OCI-LY7 (cell line): ENCODE results near the gene NDUFB1. TPM values are rescaled to one million over a fixed set of nuclear protein-coding genes. Genes with fewer than 3 reads are reported as not detected.

Experiments used
- BruUV-seq: library from RNA; stranded (reverse); fragments of 400-500 nt; replicated peaks from 2 replicates; lab custom pipeline; 2021; lab: Mats Ljungman, UMichigan
- CTCF ChIA-PET: fragments of 300-600 bp; sonication (Branson Sonifier 250); formaldehyde crosslinking; loops from one replicate; lab custom pipeline; 2022; ENCODE audit warnings: antibody characterized with exemption; ENCODE audit not compliant: unreplicated experiment; lab: Charles Lee
- POLR2A ChIA-PET: fragments of 300-600 bp; sonication (Branson Sonifier 250); formaldehyde crosslinking; loops from one replicate; lab custom pipeline; 2022; ENCODE audit warnings: antibody characterized with exemption; lab: Charles Lee
- DNase-seq: peaks from one replicate; pipeline ENCODE4 v3.0.0-alpha.2; 2015; ENCODE audit warnings: low spot score
- H2AFZ ChIP-seq: fragments of 200-600 bp; sonication (generic), shearing (Covaris generic); 2 replicates; pipeline ENCODE4 v1.6.1; 2014; ENCODE audit warnings: mild to moderate bottlenecking, antibody characterized with exemption, low read length, moderate library complexity
- H3K27ac ChIP-seq: fragments of 200-600 bp; sonication (generic); 2 replicates; pipeline ENCODE4 v1.5.1; 2014; ENCODE audit warnings: mixed run types, low read depth, mild to moderate bottlenecking, moderate library complexity, low read length, inconsistent platforms; ENCODE audit not compliant: poor library complexity, severe bottlenecking
- H3K36me3 ChIP-seq: fragments of 200-600 bp; sonication (generic); 2 replicates; pipeline ENCODE4 v1.6.1; 2014; ENCODE audit warnings: mild to moderate bottlenecking, antibody characterized with exemption, low read length, moderate library complexity, mixed read lengths; ENCODE audit not compliant: insufficient read depth
- H3K4me1 ChIP-seq: fragments of 200-600 bp; sonication (generic); 2 replicates; pipeline ENCODE4 v1.5.1; 2014; ENCODE audit warnings: mild to moderate bottlenecking, low read length; ENCODE audit not compliant: insufficient read depth, poor library complexity, severe bottlenecking
- H3K4me2 ChIP-seq: fragments of 200-600 bp; sonication (generic); 2 replicates; pipeline ENCODE4 v1.6.1; 2014; ENCODE audit warnings: mild to moderate bottlenecking, low read length
- H3K4me3 ChIP-seq: fragments of 200-600 bp; sonication (generic); 2 replicates; pipeline ENCODE4 v1.5.1; 2014; ENCODE audit warnings: mild to moderate bottlenecking, low read depth, low read length; ENCODE audit not compliant: poor library complexity, severe bottlenecking
- H3K79me2 ChIP-seq: fragments of 200-600 bp; sonication (generic); 2 replicates; pipeline ENCODE4 v1.6.1; 2016; ENCODE audit warnings: low read depth, mild to moderate bottlenecking, low read length, moderate library complexity, mixed read lengths; ENCODE audit not compliant: insufficient read depth
- H3K9me2 ChIP-seq: fragments of 200-600 bp; sonication (generic); 2 replicates; pipeline ENCODE4 v1.6.1; 2016; ENCODE audit warnings: mild to moderate bottlenecking, low read length, mixed read lengths; ENCODE audit not compliant: insufficient read depth
- H3K9me3 ChIP-seq: fragments of 200-600 bp; sonication (generic); 2 replicates; pipeline ENCODE4 v1.6.1; 2014; ENCODE audit warnings: mild to moderate bottlenecking, mixed run types, low read length, mixed read lengths
- H4K20me1 ChIP-seq: fragments of 200-600 bp; sonication (generic); 2 replicates; pipeline ENCODE4 v1.6.1; 2014; ENCODE audit warnings: mild to moderate bottlenecking, antibody characterized with exemption, low read length, moderate library complexity, mixed read lengths; ENCODE audit not compliant: insufficient read depth
- CTCF ChIP-seq: fragments of 200-600 bp; sonication (generic); conservative IDR thresholded peaks from 2 replicates; pipeline ENCODE4 v1.5.1; 2014; ENCODE audit warnings: mild to moderate bottlenecking, antibody characterized with exemption, low read length, moderate library complexity, mixed read lengths
- EZH2phosphoT487 ChIP-seq: fragments of 200-600 bp; sonication (generic); IDR thresholded peaks from 2 replicates; pipeline ENCODE4 v1.6.1; 2018; ENCODE audit warnings: low read depth, borderline replicate concordance, mild to moderate bottlenecking, mixed run types, antibody characterized with exemption, low read length, moderate library complexity, mixed read lengths
- intact Hi-C: fragments of 100-400 bp; cut with micrococcal nuclease; formaldehyde crosslinking; loops from one replicate; pipeline ENCODE4 v1.10.0; 2022; ENCODE audit not compliant: unreplicated experiment
- total RNA-seq, 2 experiments: library from RNA; depleted of rRNA in 1 of 2; stranded (reverse); fragments of >200 nt in 1 of 2; shearing (Covaris generic) in 1 of 2; gene quantifications; 2 replicates each; pipeline ENCODE4 v1.2.3, GENCODE V29; 2014 to 2022

The NDUFB1 gene
- total RNA-seq, 2 experiments from 2014 or later: 129 to 230 TPM

- intact Hi-C loops: loop anchor here (1.0 to 2.0 kb wide), 2 partner anchors 15 to 65 kb away; partner anchors contain the start of genes CPSF2, NDUFB1 and TRIP11
- Histone ChIP-seq H2AFZ (peak overlapping the region; percentile 74; the same call in 1 of the 2 replicates), H3K9me3 (no peaks in the 10 kb centered on the region), H3K9me2 (no peaks in the 10 kb centered on the region), H3K4me3 (peak overlapping the region; percentile 75), H3K4me2 (peak overlapping the region; percentile 82), H3K79me2 (peaks cover 45% of the 10 kb centered on the region), H4K20me1 (no peaks in the 10 kb centered on the region), H3K36me3 (no peaks in the 10 kb centered on the region), H3K4me1 (peaks cover 36% of the 10 kb centered on the region), H3K27ac (peak overlapping the region; percentile 40)
- TF ChIP-seq EZH2phosphoT487 (no peak), CTCF (no peak)
- POLR2A ChIA-PET: interaction anchor here (1.0 to 3.1 kb wide), 4 partner anchors 14 to 88 kb away, joined by 4 to 22 read pairs (median 12); partner anchors contain the start of genes CPSF2, NDUFB1 and TRIP11
- peak; percentile 43 for DNase-seq
- BruUV-seq: no TSS peak
- CTCF ChIA-PET: interaction anchor here (1.0 to 1.4 kb wide), 2 partner anchors 11 to 16 kb away, joined by 3 to 7 read pairs; partner anchors contain the start of genes CPSF2 and NDUFB1
These were observed 15.7 kb downstream of the NDUFB1 start for GRCh38 chr14:92105893-92106142.

- Histone ChIP-seq H3K9me3 (no peaks in the 10 kb centered on the region), H4K20me1 (no peaks in the 10 kb centered on the region), H3K9me2 (no peaks in the 10 kb centered on the region), H3K79me2 (peaks cover 50% of the 10 kb centered on the region), H2AFZ (peak overlapping the region; percentile 74; the same call in 1 of the 2 replicates), H3K4me2 (peak overlapping the region; percentile 82), H3K4me3 (peak overlapping the region; percentile 75), H3K4me1 (peaks cover 36% of the 10 kb centered on the region), H3K36me3 (no peaks in the 10 kb centered on the region), H3K27ac (peak overlapping the region; percentile 40)
- POLR2A ChIA-PET: interaction anchor here (1.9 to 3.1 kb wide), 2 partner anchors 17 to 66 kb away, joined by 10 to 22 read pairs; partner anchors contain the start of genes CPSF2, NDUFB1 and TRIP11
- no peak for DNase-seq
- TF ChIP-seq EZH2phosphoT487 (no peak), CTCF (no peak)
- intact Hi-C loops: no loop called here
- CTCF ChIA-PET: interaction anchor here (1.0 kb wide), 1 partner anchor 11 kb away, joined by 3 read pairs; no protein-coding TSS in a partner anchor
- TSS peak; percentile 81 for BruUV-seq
These were observed 16.2 kb downstream of the NDUFB1 start for GRCh38 chr14:92105073-92105892.
